Suprapubic skin (tissue), 4 donors: ENCODE data around the gene WWOX.

Experiments
- CTCF ChIP-seq, 2 donors: fragments of 200-600 bp in 1 of 2; fragments of 450-650 bp in 1 of 2; sonication (generic) in 1 of 2; IDR thresholded peaks; one replicate each; pipeline ENCODE4 v1.5.1; 2016 to 2019; ENCODE audit warnings: antibody characterized with exemption in 2 of 2, mild to moderate bottlenecking in 1 of 2, moderate library complexity in 1 of 2
- EP300 ChIP-seq: sonication (generic); formaldehyde crosslinking; IDR thresholded peaks from one replicate; pipeline ENCODE4 v1.6.1; 2017; ENCODE audit warnings: antibody characterized with exemption
- POLR2A ChIP-seq, 2 donors: fragments of 450-650 bp; IDR thresholded peaks; one replicate each; pipeline ENCODE4 v1.6.1; 2017; ENCODE audit warnings: antibody characterized with exemption in 2 of 2, mild to moderate bottlenecking in 2 of 2, moderate library complexity in 2 of 2
- POLR2AphosphoS5 ChIP-seq, 3 donors: sonication (generic); formaldehyde crosslinking; IDR thresholded peaks; one replicate each; pipeline ENCODE4 v1.6.1; 2017; ENCODE audit warnings: antibody characterized with exemption in 3 of 3

- TF ChIP-seq CTCF (IDR thresholded peaks at IDR 0.05) (no peak), POLR2A (IDR thresholded peaks at IDR 0.05) (no peak), POLR2AphosphoS5 (IDR thresholded peaks at IDR 0.05) (no peak), EP300 (no peak)
These were observed 93.5 kb downstream of the WWOX start for GRCh38 chr16:78192734-78193488.
